ENCODE results near the gene NXF1. TPM values are rescaled to one million over a fixed set of nuclear protein-coding genes. Genes with fewer than 3 reads are reported as not detected.

Gene NXF1
- total and polyA plus RNA-seq, 2 of the 13 experiments (the other 11 are each of a cell fraction or from before 2014, with no cell fraction given): 30.4 to 30.9 TPM

DNA sequence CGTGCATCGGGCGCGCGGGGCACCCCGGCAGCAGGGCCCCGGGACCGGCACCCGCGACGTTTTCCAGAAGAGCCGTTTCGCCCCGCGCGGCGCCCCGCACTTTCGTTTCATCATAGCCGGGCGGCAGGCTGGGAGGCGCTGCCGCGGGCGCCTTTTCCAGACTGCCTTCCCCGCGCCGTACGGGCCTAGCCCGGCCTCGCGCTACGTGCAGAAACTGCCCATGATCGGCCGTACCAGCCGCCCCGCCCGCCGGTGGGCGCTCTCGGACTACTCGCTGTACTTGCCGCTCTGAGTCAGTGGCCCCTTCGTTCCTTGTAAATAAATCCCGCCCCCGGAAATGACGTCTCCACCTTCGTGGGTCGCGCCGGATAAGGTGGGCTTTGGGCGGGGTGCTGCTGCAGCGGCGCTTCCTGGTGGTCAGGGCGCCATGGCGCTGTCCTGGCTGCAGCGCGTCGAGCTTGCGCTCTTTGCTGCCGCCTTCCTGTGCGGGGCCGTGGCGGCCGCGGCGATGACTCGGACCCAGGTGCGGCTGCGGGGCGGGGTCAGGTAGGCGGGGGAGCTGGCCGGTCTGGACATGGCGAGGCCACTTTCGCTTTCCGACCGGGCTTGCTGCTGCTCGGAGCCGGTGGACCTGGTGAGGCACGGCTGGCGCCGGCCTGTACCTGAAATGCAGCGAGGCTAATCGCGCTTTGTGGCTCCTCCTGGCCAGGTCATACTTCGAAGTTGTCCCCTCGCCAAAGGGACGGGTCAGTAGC is 18.1 kb downstream of the NXF1 start, which contains the start of gene TMEM179B (continued):
- TF ChIP-seq KDM5A (IDR thresholded peaks at IDR 0.05; ENCODE audit: borderline replicate concordance, low read length): peak; percentile 66; the same call in 1 of the 2 replicates
- no peak for TF ChIP-seq U2AF1 (optimal IDR thresholded peaks at IDR 0.05; ENCODE audit: low read depth, low read length)
- TF ChIP-seq KMT2A (CRISPR knock-in tag; IDR thresholded peaks at IDR 0.05): peak; percentile 96
- TF ChIP-seq NFKB2 (CRISPR knock-in tag; IDR thresholded peaks at IDR 0.05; ENCODE audit: borderline replicate concordance): peak; percentile 88; the same call in 1 of the 2 replicates
- TF ChIP-seq ZNF547 (CRISPR knock-in tag; IDR thresholded peaks at IDR 0.05): peak; percentile 22; the same call in 1 of the 2 replicates
- TF ChIP-seq, protein P1, sequence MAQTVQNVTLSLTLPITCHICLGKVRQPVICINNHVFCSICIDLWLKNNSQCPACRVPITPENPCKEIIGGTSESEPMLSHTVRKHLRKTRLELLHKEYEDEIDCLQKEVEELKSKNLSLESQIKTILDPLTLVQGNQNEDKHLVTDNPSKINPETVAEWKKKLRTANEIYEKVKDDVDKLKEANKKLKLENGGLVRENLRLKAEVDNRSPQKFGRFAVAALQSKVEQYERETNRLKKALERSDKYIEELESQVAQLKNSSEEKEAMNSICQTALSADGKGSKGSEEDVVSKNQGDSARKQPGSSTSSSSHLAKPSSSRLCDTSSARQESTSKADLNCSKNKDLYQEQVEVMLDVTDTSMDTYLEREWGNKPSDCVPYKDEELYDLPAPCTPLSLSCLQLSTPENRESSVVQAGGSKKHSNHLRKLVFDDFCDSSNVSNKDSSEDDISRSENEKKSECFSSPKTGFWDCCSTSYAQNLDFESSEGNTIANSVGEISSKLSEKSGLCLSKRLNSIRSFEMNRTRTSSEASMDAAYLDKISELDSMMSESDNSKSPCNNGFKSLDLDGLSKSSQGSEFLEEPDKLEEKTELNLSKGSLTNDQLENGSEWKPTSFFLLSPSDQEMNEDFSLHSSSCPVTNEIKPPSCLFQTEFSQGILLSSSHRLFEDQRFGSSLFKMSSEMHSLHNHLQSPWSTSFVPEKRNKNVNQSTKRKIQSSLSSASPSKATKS (CRISPR knock-in tag; IDR thresholded peaks at IDR 0.05): no peak
- TF ChIP-seq ATF7-NPFF (CRISPR knock-in tag; IDR thresholded peaks at IDR 0.05; ENCODE audit: low read depth): peak; percentile 86
- no peak for TF ChIP-seq ZSCAN25 (CRISPR knock-in tag; IDR thresholded peaks at IDR 0.05)
- TF ChIP-seq ZNF709 (CRISPR knock-in tag; IDR thresholded peaks at IDR 0.05): peak; percentile 79
- 0 out of 2 replicates have a peak, but pooled peaks have one; percentile 21 for TF ChIP-seq GPN1 (CRISPR knock-in tag; IDR thresholded peaks at IDR 0.05; ENCODE audit: borderline replicate concordance)
- TF ChIP-seq ZNF10 (CRISPR knock-in tag; IDR thresholded peaks at IDR 0.05; ENCODE audit: borderline replicate concordance, low read depth): no peak
- peak; percentile 81 for TF ChIP-seq ZNF446 (CRISPR knock-in tag; IDR thresholded peaks at IDR 0.05)
- TF ChIP-seq, protein P2, sequence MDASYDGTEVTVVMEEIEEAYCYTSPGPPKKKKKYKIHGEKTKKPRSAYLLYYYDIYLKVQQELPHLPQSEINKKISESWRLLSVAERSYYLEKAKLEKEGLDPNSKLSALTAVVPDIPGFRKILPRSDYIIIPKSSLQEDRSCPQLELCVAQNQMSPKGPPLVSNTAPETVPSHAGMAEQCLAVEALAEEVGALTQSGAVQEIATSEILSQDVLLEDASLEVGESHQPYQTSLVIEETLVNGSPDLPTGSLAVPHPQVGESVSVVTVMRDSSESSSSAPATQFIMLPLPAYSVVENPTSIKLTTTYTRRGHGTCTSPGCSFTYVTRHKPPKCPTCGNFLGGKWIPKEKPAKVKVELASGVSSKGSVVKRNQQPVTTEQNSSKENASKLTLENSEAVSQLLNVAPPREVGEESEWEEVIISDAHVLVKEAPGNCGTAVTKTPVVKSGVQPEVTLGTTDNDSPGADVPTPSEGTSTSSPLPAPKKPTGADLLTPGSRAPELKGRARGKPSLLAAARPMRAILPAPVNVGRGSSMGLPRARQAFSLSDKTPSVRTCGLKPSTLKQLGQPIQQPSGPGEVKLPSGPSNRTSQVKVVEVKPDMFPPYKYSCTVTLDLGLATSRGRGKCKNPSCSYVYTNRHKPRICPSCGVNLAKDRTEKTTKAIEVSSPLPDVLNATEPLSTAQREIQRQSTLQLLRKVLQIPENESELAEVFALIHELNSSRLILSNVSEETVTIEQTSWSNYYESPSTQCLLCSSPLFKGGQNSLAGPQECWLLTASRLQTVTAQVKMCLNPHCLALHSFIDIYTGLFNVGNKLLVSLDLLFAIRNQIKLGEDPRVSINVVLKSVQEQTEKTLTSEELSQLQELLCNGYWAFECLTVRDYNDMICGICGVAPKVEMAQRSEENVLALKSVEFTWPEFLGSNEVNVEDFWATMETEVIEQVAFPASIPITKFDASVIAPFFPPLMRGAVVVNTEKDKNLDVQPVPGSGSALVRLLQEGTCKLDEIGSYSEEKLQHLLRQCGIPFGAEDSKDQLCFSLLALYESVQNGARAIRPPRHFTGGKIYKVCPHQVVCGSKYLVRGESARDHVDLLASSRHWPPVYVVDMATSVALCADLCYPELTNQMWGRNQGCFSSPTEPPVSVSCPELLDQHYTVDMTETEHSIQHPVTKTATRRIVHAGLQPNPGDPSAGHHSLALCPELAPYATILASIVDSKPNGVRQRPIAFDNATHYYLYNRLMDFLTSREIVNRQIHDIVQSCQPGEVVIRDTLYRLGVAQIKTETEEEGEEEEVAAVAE (CRISPR knock-in tag; IDR thresholded peaks at IDR 0.05; ENCODE audit: borderline replicate concordance): peak; percentile 53; the same call in 1 of the 2 replicates
- TF ChIP-seq ZNF101 (CRISPR knock-in tag; IDR thresholded peaks at IDR 0.05; ENCODE audit: borderline replicate concordance, low read depth): no peak
- TF ChIP-seq SRF (IDR thresholded peaks at IDR 0.05; ENCODE audit: low read depth, low read length): no peak
- peak; percentile 93; the same call in 1 of the 2 replicates for TF ChIP-seq ZNF550 (CRISPR knock-in tag; IDR thresholded peaks at IDR 0.05; ENCODE audit: borderline replicate concordance)
- TF ChIP-seq KLF11 (CRISPR knock-in tag; IDR thresholded peaks at IDR 0.05): peak; percentile 66; the same call in 1 of the 2 replicates
- no peak; the same call in 1 of the 2 replicates for TF ChIP-seq ZNF264 (CRISPR knock-in tag; IDR thresholded peaks at IDR 0.05)
- TF ChIP-seq ZNF672 (CRISPR knock-in tag; IDR thresholded peaks at IDR 0.05): no peak
- TF ChIP-seq NFRKB (IDR thresholded peaks at IDR 0.05): no peak
- TF ChIP-seq GTF3A (CRISPR knock-in tag; conservative IDR thresholded peaks at IDR 0.05): 0 out of 2 replicates have a peak, but pooled peaks have one; percentile 92
- TF ChIP-seq REXO4 (CRISPR knock-in tag; IDR thresholded peaks at IDR 0.05; ENCODE audit: borderline replicate concordance): no peak
- peak; percentile 61; the same call in 1 of the 2 replicates for TF ChIP-seq ARNTL (CRISPR knock-in tag; IDR thresholded peaks at IDR 0.05)
- peak; percentile 47; the same call in 1 of the 2 replicates for TF ChIP-seq ZNF333 (CRISPR knock-in tag; IDR thresholded peaks at IDR 0.05; ENCODE audit: borderline replicate concordance)
- TF ChIP-seq FOXK1 (CRISPR knock-in tag; IDR thresholded peaks at IDR 0.05; ENCODE audit: borderline replicate concordance, low read depth): peak; percentile 93; the same call in 1 of the 2 replicates
